ENCODE measurements around the gene SUN1. TPM values are rescaled to one million over a fixed set of nuclear protein-coding genes. Genes with fewer than 3 reads are reported as not detected.

Gene SUN1
- total and polyA plus RNA-seq, 2 experiments from 2014 or later: 63.3 to 145 TPM

DNA sequence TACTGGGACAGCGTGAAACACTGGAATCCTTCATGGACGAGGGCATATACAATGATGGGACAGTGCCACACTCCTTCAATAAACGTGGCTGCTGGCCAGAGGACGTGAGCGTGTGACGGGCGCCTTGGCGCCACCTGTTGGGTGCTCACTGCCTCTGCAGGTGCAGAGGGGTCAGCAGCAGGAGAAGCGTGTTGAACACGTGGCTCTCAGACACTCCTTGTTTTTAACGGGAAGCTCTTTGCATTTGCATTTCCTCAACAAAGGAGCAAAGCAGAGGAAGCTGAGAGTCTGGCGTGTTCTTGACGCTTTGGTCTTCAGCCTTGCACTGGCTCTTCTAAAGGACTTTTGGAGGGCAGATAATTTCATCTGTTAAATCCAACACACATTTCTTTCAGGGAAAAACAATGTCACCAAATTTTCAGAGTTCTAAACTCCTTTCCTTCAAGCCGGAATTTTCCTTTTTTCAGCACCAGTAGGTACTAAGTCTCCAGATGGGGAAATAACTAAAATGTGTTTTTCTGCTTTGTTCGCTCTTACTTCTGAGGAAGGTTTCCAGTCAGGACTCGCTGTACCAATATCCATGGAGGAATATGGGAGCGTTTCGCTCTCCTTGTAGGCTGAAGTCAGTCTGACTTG, 41.2 kb downstream of the SUN1 start:
- H3K79me2 ChIP-seq (replicated peaks; ENCODE audit: insufficient read depth): peaks cover 23% of the 10 kb centered on the region
- no peaks in the 10 kb centered on the region for H3K27me3 ChIP-seq (ENCODE audit: insufficient read depth)
- H2AFZ ChIP-seq: no peak overlapping the region
- DNase-seq (ENCODE audit: low spot score) (peak; percentile 90), ATAC-seq (peak; percentile 49)
- H3K27ac Mint-ChIP-seq: peak overlapping the region; percentile 95
- no peaks in the 10 kb centered on the region for H3K9me2 ChIP-seq (ENCODE audit: insufficient read depth)
- H3K36me3 Mint-ChIP-seq (ENCODE audit: low read depth): peaks cover 62% of the 10 kb centered on the region
- H3K4me3 ChIP-seq: no peak overlapping the region
- no peaks in the 10 kb centered on the region; the same call in 1 of the 2 replicates for H3K36me3 ChIP-seq (ENCODE audit: insufficient read depth)
- peaks cover 26% of the 10 kb centered on the region for H3F3A ChIP-seq (replicated peaks; ENCODE audit: low read depth)
- H3K27me3 Mint-ChIP-seq (ENCODE audit: insufficient read depth, low read depth, poor library complexity): peaks cover 10% of the 10 kb centered on the region
- H3K4me3 Mint-ChIP-seq: peak overlapping the region; percentile 39; the same call in 2 of the 3 replicates
- peaks cover 5% of the 10 kb centered on the region; the same call in 1 of the 2 replicates for H4K20me1 ChIP-seq (replicated peaks; ENCODE audit: insufficient read depth)
- H3K4me1 ChIP-seq (ENCODE audit: insufficient read depth): peaks cover 10% of the 10 kb centered on the region; the same call in 1 of the 2 replicates
- H3K4me1 Mint-ChIP-seq: peaks cover 9% of the 10 kb centered on the region
- H3K27ac ChIP-seq (ENCODE audit: low read depth): peak overlapping the region; percentile 75
- H3K9me3 Mint-ChIP-seq: peaks cover 7% of the 10 kb centered on the region; the same call in 2 of the 3 replicates
- H3K4me2 ChIP-seq: no peak overlapping the region
- TF ChIP-seq POLR2AphosphoS5 (IDR thresholded peaks at IDR 0.05; ENCODE audit: low read depth) (0 out of 2 replicates have a peak, but pooled peaks have one; percentile 16), EZH2phosphoT487 (IDR thresholded peaks at IDR 0.05; ENCODE audit: unreplicated experiment) (no peak), CREB1 (CRISPR knock-in tag; IDR thresholded peaks at IDR 0.05; ENCODE audit: low read depth) (peak; percentile 65), STAT1 (IDR thresholded peaks at IDR 0.05; ENCODE audit: unreplicated experiment) (no peak), JUNB (IDR thresholded peaks at IDR 0.05; ENCODE audit: unreplicated experiment) (no peak), ZNF114 (CRISPR knock-in tag; IDR thresholded peaks at IDR 0.05) (0 out of 2 replicates have a peak, but pooled peaks have one; percentile 45)
- TF ChIP-seq, protein P1, sequence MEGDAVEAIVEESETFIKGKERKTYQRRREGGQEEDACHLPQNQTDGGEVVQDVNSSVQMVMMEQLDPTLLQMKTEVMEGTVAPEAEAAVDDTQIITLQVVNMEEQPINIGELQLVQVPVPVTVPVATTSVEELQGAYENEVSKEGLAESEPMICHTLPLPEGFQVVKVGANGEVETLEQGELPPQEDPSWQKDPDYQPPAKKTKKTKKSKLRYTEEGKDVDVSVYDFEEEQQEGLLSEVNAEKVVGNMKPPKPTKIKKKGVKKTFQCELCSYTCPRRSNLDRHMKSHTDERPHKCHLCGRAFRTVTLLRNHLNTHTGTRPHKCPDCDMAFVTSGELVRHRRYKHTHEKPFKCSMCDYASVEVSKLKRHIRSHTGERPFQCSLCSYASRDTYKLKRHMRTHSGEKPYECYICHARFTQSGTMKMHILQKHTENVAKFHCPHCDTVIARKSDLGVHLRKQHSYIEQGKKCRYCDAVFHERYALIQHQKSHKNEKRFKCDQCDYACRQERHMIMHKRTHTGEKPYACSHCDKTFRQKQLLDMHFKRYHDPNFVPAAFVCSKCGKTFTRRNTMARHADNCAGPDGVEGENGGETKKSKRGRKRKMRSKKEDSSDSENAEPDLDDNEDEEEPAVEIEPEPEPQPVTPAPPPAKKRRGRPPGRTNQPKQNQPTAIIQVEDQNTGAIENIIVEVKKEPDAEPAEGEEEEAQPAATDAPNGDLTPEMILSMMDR (conservative IDR thresholded peaks at IDR 0.05; ENCODE audit: low read depth in 2 of 2): peak; percentile 90 to 93

DNA sequence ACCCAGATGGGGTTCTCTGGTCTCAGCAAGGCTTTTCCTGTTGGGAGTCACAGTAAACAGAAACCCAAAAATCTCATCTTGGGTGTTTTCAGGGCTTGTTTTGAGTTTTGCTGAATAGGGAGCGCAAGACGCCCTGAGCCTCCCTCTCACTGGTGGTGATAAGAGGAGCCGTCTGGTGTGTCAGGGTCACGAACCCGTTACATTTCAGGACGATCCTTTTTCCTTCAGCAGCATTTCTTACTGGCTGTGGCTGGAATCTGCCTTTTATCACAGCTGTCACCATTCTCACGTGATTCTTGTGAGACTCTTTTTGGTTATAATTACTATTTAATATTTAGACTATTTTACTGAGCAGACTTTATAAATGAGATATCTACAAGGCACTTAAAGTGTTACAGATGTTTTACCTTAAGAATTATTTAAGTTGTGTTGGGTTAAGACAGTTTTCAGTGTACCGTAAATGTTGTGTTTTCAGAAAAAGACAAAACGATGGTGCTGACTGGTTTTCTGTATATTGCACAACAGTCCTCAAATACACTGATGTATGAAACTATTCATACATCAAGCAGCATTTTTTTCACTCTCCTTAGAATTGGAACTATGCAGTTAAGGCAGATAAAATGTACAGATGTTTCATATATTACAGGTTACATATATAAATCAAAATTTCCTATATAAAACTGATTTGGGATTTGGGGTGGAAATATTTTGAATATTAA, 41.9 kb downstream of the SUN1 start:
- peak overlapping the region; percentile 75; the same call in 1 of the 2 replicates for H3K27ac ChIP-seq (ENCODE audit: low read depth)
- peaks cover 10% of the 10 kb centered on the region; the same call in 1 of the 2 replicates for H4K20me1 ChIP-seq (replicated peaks; ENCODE audit: insufficient read depth)
- peaks cover 29% of the 10 kb centered on the region for H3F3A ChIP-seq (replicated peaks; ENCODE audit: low read depth)
- H3K4me2 ChIP-seq: no peak overlapping the region
- peaks cover 64% of the 10 kb centered on the region for H3K36me3 Mint-ChIP-seq (ENCODE audit: low read depth)
- H3K27me3 ChIP-seq (ENCODE audit: insufficient read depth): no peaks in the 10 kb centered on the region
- H3K9me2 ChIP-seq (ENCODE audit: insufficient read depth): no peaks in the 10 kb centered on the region
- H3K79me2 ChIP-seq (replicated peaks; ENCODE audit: insufficient read depth): peaks cover 29% of the 10 kb centered on the region
- H3K4me3 ChIP-seq: no peak overlapping the region
- peaks cover 11% of the 10 kb centered on the region for H3K4me1 Mint-ChIP-seq
- peaks cover 7% of the 10 kb centered on the region; the same call in 2 of the 3 replicates for H3K9me3 Mint-ChIP-seq
- H3K4me1 ChIP-seq (ENCODE audit: insufficient read depth): peaks cover 10% of the 10 kb centered on the region; the same call in 1 of the 2 replicates
- no peaks in the 10 kb centered on the region; the same call in none of the 2 replicates for H3K36me3 ChIP-seq (ENCODE audit: insufficient read depth)
- no peak overlapping the region for H3K4me3 Mint-ChIP-seq
- ATAC-seq (no peak), DNase-seq (ENCODE audit: low spot score) (no peak)
- 0 out of 2 replicates have a peak overlapping the region, but pooled peaks have one; percentile 95 for H3K27ac Mint-ChIP-seq
- H3K27me3 Mint-ChIP-seq (ENCODE audit: insufficient read depth, low read depth, poor library complexity): peaks cover 10% of the 10 kb centered on the region
- H2AFZ ChIP-seq: no peak overlapping the region
- TF ChIP-seq ZNF331 (CRISPR knock-in tag; IDR thresholded peaks at IDR 0.05; ENCODE audit: low read depth) (no peak), ZNF114 (CRISPR knock-in tag; IDR thresholded peaks at IDR 0.05) (no peak), STAT1 (IDR thresholded peaks at IDR 0.05; ENCODE audit: unreplicated experiment) (no peak), JUNB (IDR thresholded peaks at IDR 0.05; ENCODE audit: unreplicated experiment) (no peak)
- TF ChIP-seq, protein P2, sequence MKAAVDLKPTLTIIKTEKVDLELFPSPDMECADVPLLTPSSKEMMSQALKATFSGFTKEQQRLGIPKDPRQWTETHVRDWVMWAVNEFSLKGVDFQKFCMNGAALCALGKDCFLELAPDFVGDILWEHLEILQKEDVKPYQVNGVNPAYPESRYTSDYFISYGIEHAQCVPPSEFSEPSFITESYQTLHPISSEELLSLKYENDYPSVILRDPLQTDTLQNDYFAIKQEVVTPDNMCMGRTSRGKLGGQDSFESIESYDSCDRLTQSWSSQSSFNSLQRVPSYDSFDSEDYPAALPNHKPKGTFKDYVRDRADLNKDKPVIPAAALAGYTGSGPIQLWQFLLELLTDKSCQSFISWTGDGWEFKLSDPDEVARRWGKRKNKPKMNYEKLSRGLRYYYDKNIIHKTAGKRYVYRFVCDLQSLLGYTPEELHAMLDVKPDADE (IDR thresholded peaks at IDR 0.05): no peak
- TF ChIP-seq, protein P1 (conservative IDR thresholded peaks at IDR 0.05; ENCODE audit: low read depth in 2 of 2): no peak

Measured in GM23338 (cell line).